ENCODE data around the gene ADAMTS14.

ADAMTS14 gene

GRCh38 chr10:70676511-70676910 is 4.2 kb downstream of the ADAMTS14 start:
- no peak for DNase-seq

DNA sequence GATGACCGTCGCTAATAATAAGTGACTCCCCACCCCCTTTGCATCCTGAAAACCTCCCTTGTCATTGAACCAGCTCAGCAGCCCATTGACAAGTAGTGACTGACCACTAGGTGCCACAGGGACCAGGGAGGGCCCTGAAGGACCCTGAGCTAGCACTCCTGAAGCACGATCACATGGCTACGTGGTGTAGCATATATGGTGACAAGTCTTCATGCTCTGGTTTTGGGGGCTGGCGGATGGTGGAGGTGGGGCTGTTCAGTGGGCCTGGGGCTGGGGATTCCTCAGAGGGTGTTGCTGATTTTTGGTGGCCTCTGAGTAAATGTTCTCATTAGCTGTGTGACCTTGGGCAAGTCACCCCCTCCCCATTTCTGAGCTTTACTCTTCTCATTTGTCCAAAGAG is 4.7 kb downstream of the ADAMTS14 start:
- no peak for DNase-seq

DNA sequence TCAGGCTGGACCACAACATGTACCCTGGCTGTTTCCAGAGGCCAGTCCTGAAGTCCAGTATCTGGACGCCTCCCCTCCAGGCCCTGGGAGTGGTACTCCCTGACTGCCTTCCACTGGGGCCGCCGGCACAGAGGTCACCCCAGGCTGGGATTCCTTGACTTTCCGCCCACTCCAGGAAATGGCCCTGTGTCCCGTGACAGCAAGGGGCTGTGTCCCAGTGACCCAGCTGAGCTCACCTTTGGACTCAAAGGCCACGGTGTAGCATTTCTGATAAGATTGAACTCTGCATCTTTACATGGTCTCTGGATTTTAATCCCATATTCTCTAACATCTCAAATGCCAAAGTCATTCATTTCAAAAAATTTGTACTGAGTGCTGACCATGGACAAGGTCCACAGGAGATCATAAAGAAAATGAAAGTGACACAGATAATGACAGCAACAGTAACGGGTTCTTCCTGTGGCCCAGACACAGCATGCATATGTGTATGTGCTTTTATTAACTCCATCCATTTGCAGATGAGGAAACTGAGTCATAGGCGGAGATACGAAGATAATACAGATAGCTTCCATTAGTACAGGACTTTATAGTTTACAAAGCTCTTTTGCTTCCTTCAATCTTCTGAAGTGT is 5.4 kb downstream of the ADAMTS14 start:
- DNase-seq = no peak

DNA sequence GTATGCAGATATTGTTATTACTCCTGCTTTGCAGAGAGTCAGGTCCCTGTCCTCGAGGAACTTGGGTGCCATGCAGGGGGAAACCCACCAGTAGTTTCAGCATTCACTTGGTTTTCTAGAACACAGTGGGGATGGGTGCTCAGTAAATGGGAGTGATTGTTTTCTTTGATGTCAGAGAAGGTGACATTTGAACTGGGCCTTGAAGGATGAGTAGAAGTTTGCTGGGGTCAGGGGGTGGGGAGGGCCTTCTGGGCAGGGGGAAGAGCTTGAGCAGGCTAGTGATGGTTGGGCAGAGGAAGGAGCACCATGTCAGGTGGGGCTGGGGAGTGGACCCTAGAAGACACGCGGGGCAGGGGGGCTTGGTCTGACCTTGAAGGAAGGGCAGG is 5.9 kb downstream of the ADAMTS14 start:
- DNase-seq = no peak

- no peak for DNase-seq
Measured at GRCh38 chr10:70678757-70679489, 6.6 kb downstream of the ADAMTS14 start.

DNA sequence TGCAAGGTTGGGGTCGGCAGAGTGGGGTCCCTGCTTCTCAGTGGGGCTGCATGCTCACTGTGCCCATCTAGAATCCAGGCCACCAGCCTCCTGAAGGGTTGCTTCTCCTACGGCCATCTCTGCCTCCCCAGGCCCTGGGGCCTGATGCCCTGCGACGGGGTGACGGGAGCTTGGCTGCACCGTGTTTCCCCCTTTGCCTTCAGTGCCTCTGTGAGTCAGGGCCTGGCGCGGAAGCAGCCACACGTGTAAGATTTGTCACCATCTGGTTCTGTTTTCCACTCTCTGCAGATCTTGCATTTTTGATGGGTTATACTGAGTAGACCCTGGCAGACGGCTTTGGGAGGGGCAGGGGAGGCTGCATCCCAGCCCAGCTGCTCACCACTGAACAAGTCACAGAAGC is 7.2 kb downstream of the ADAMTS14 start:
- no peak for DNase-seq

DNA sequence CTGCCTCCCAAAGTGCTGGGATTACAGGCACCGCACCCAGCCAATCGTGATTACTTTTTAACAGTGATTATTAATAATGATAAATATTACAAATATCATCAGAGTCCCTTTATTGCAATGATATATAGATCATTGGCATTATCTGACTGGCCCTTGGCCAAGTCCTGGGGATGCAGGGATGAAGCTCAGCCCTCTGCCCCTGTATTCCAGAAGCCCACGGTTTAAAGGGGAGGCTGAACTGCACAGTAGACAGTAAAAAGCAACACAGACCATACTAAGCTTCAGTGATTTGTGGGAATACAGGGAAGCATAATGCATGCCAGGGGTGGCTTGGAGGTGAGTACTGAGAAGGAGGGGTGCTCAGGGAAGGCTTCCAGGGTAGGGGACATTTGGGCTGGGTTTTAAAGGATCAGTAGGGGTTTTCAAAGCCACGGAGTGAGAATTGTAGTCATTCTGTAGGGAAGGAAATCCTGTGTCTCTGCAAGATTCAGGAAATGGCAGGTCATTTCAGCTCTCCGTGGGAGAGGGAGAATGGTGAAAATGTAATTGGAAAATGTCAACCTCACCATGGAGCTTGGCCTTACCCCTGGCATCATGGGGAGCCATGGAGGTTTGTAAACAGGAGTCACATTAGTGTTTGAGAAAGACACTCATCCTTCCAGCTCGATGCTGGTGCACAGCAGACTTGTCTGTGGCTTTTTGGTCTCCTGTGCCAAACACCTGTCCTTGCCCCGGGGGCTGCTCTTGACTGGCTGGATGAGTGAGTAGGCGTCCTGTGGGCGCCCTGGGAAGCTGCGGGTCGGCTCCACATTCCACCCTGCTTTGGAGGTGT is 8.8 kb downstream of the ADAMTS14 start:
- no peak for DNase-seq

GRCh38 chr10:70681731-70682005 is 9.4 kb downstream of the ADAMTS14 start:
- no peak for DNase-seq

GRCh38 chr10:70682920-70683600 is 10.8 kb downstream of the ADAMTS14 start:
- no peak for DNase-seq

GRCh38 chr10:70683601-70683934 is 11.3 kb downstream of the ADAMTS14 start:
- DNase-seq = no peak

GRCh38 chr10:70683940-70684339 is 11.6 kb downstream of the ADAMTS14 start:
- no peak for DNase-seq

DNA sequence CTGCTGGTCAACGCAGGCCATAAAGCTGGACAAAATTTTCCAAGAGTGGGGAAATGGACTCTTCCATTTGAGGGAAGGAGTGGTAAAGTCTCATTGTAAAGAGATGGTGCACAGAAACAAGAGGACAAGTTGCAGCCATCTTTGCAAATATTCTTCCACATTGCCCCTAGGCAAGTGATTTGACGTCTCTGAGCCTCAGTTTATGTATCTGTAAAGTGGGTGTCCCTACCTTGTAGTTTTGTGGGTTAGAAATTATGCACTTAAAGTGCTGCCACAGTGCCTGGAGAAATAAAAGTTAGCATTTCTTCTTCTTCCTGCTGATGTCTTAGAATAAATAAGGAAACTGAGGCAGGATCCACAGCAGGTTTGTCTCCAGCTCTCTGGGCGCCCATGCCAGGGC is 12.1 kb downstream of the ADAMTS14 start:
- DNase-seq = no peak

GRCh38 chr10:70684839-70685454 is 12.6 kb downstream of the ADAMTS14 start:
- DNase-seq = no peak

- DNase-seq = peak; percentile 46
Measured at GRCh38 chr10:70685455-70685911, 13.2 kb downstream of the ADAMTS14 start.

DNA sequence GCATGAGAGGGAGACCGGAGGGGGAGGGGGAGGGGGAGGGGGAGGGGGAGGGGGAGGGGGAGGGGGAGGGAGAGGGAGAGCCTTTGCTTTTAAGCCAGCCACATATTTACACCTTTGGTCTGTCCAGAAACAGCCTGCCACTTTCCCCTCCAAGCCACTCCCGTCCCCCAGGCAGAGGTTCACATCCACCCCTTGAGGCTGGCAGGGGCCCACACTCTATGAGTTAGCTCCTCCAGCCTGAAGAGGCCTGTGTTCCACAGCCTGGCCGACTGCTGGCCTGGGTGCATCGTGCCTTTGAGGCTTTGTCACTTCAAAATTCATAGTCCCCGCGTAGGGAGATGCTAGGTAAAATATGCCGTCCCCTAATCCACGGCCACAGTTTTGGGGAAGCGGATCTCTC is 16.5 kb downstream of the ADAMTS14 start:
- DNase-seq = no peak

GRCh38 chr10:70689661-70690060 is 17.4 kb downstream of the ADAMTS14 start:
- DNase-seq = no peak

GRCh38 chr10:70690589-70690988 is 18.3 kb downstream of the ADAMTS14 start:
- DNase-seq = no peak

DNA sequence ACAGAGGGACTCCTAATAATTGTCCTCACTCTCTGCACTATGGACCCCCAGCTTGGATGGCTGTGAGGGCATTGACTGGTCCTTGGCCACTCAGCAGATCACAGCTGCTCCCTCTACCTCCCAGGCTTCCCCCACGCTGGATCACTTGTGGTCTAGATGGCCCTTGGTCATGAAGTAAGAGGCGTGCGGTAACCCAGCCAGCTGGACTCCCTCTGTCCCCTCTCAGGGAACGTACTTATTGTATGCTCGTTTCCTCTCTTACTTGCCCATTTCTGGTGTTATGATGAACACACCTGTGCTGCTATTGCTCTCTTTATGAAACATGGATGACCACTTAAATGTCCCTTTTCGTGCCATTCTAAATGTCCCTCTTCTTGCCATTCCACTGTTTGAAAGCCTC is 19.3 kb downstream of the ADAMTS14 start:
- no peak for DNase-seq

DNA sequence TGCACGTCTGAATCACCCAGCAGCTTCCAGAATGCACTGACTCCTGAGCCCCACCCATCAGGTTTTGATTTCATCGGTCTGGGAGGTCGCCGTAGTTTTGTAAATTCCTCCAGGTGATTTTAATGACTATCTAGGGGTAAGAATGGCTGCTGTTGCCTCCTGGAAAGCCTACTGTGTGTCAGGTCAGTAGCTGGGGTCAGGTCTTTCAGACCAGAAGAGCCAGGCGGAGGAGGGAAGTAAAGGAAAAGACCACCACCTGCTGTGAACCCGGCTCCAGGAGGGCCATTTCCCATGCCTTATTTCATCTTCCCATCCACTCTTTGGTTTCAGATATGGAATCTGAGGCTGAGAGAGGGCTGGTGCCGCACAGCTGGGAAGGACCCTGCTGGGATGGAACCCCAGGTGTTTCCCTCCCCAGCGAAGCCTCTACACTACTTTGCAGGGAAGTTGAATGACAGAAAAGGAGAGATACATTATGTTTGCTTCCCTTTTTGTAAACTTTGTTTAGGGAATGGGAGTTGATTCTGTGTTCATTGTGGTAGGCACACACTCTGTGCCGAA is 19.8 kb downstream of the ADAMTS14 start:
- no peak for DNase-seq

GRCh38 chr10:70693619-70694335 is 21.5 kb downstream of the ADAMTS14 start:
- no peak for DNase-seq

DNA sequence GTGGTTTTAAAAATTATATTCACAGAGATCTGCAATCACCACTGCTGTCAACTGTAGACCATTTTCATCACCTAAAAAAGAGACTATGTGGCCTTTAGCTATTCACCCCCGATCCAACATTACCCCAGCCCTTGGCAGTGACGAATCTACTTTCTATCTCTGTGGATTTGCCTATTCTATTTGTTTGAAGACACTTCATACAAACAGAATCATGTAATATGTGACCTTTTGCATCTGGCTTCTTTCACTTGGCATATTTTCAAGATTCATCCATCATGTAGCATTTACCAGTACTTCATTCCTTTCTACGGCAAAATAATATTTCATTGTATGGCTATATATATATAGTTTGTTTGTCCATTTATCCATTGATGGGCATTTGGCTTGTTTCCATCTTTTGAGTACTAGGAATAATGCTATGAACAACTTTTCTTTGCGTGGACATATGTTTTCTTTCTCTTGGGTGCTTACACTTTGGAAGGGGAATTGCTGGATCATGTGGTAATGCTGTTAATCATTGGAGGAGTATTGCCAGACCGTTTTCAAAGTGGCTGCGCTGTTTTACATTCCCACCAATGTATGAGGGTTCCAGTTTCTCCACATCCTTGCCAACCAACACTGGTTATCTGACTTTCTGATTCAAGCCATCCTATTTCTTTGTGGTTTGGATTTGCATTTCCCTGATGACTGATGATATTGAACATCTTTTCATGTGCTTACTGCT is 22.3 kb downstream of the ADAMTS14 start:
- no peak for DNase-seq

Measured in NCI-H510A treated with DMSO at 0.1 percent for 48 hours (cell line).